ENCODE measurements around the gene PPP2R3B.
"Not testable (repeated sequence)": the region's sequence is repeated elsewhere in the genome, so short reads cannot be mapped to it uniquely, and the experiment has no call there.

PPP2R3B gene

DNA sequence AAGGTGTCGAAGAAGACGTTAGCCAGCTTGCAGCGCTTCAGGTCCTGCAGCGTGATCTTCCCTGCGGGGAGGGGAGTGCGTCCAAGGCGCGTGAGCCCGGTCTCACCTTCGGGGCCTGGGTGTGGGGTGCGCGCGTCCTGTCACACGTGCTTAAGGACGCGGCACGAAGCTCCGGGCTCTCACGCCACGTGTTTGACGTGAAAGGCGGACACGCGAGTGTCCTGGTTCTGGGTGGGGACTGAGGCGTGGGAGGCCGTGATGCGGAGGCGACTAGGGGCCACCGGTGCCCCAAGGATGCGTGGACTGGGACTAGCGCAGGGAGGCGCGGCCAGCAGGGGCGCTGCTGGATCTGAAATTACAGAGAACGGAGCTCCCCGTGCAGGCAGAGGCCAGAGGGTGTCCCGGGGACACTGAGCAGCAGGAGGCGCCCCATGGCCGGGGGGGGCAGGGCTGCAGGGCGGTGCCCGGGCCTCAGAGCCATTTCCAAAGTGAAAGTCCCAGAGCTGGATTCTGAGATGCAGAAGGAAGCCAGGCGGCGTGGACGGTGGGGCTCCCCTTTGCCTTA is 47.8 kb downstream of the PPP2R3B start:
- no peak for DNase-seq (ENCODE audit: low read depth in 3 of 3, low spot score in 1 of 3)

DNA sequence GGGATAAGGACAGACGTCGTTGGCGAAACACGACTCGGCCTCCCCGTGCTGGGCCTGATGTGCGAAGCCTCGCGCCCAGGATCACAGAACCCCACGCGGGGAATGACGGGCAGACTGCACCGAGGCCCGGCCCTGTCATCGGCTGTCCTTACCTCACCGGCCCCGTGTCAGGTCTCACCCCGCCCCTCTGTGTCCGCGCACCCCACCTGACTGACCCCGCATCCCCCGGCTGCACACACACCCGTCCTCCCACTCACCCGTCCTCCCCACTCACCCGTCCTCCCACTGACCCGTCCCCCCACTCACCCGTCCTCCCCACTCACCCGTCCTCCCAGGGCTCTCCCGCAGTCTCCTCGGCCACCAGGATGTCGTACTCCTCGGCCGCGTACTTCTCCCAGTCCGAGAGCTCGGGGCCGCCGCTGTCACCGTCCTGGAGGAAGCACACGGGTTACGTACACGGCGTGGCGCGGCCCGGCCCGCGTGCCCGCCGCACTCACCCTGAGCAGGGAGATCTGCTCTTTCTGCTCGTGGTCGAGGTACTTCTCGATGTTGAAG is 48.3 kb downstream of the PPP2R3B start:
- DNase-seq (ENCODE audit: low read depth in 3 of 3, low spot score in 1 of 3): no peak

DNA sequence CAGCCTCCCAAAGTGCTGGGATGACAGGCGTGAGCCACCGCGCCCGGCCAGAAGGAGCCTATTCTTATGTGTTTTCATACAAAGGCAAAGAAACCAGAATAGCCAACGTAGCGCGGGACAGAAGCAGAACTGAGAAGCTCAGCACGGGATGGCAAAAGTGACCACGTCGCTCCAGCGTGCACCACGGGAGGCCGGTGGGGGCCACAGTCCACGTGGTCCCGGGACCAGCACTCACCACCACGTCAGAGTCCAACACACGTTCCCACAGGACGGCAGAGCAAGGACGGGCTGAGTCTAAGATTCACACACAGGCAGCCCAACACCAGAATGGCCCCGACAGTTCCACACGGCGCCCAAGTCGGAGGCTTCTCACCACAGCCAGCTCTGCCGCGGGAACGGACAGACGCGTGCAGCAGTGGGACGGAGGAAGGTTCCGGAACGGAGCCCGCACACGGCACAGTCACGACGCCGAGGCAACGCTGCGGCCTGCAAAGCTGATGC is 49.3 kb downstream of the PPP2R3B start:
- DNase-seq (ENCODE audit: low read depth in 3 of 3, low spot score in 1 of 3): no peak

DNA sequence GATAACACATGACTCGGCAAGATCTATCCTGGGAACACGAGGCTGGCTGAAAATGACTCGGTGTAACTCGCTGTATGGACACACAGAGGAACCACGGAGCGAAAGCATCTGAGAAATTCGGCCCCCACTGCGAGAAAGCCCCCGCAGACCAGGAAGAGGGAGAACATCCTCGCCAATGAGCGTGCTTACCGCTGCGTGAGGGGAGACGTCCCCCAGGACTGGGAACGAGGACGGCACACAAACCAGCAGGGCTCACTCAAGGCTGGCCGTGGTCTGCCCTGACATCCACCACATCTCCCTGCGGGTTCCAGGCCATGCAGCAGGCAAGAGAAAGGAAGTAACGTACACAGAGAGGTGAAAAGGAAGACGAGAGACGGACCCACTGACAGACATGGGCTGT is 50.5 kb downstream of the PPP2R3B start:
- no peak for DNase-seq (ENCODE audit: low read depth in 3 of 3, low spot score in 1 of 3)

DNA sequence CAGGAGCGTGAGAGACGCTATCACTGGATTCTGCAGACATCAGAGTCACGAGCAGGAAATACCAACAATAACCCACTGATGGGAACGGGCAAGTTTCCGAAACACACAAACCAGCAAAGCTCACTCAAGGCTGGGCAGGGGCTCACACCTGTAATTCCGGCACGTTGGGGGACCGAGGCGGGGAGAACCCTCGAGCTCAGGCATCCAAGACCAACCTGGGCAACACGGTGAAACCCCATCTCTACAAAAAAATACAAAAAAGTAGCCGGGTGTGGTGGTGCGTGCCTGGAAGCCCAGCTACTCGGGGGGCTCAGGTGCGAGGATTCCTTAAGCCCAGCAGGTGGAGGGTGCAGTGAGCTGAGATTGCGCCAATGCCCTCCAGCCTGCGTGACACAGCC is 51.0 kb downstream of the PPP2R3B start:
- no peak for DNase-seq (ENCODE audit: low read depth in 3 of 3, low spot score in 1 of 3)

DNA sequence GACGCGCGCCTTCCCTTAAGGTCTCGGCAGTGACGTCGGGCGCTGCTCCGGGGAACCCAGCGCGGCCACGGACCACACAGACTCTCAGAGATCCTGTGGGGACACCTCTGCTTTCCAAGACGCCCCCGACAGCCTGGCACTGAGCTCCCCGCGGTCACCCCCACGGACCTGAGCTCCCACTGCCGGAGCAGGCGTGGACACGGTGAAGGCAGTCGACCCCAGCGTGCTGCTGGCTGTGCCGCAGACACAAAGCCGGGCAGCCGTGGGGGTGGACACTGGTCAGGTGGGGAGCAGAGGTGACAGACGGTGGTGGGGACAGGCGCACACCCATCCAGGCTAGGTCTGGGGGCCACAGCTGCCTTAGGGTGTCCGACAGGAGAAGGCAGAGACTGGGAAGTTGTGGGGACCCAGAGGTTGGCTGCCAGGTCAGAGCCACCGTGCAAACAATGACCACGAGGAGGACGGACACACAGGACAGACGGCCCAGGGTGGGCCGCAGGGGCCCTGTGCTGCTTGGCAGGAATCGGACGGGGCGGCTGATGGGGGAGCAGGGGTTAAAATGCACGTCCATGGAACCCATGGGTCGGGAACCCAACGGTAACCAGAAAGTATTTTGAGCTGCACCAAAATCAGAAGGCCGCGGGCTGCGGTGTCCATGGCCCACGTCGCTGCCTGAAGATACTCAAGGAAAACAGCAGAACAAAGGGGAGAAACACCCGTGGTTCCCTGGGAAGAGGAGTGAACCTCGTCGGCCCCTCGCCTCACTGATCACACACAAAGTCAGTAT is 51.5 kb downstream of the PPP2R3B start:
- DNase-seq (ENCODE audit: low read depth in 3 of 3, low spot score in 1 of 3): no peak

DNA sequence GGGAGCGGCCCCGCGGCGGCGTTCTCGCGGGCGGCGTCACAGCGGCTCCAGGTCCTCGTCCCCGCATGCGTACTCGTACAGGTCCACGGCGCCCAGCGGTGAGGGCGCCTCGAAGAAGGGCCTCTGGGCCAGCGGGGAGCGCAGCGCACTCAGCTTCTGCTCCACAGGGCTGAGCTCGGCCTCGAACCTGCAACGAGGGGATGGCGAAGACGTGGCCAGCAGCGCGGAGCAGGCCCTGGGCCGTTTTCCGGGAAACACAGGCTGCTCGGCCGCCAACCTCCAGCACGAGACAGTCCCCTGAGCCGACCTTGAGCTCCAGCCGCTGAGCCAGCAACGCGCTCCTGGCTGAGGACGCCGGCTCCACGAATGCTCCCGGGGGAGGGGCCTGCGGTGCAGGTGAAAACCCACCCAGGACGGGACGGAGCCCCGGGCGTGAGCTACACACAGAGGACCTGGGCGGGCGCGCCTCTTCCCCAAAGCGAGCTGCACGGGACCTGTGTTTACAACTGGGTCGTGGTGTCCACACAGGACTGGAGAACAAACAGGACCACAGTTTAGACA is 52.3 kb downstream of the PPP2R3B start:
- no peak for DNase-seq (ENCODE audit: low read depth in 3 of 3, low spot score in 1 of 3)

DNA sequence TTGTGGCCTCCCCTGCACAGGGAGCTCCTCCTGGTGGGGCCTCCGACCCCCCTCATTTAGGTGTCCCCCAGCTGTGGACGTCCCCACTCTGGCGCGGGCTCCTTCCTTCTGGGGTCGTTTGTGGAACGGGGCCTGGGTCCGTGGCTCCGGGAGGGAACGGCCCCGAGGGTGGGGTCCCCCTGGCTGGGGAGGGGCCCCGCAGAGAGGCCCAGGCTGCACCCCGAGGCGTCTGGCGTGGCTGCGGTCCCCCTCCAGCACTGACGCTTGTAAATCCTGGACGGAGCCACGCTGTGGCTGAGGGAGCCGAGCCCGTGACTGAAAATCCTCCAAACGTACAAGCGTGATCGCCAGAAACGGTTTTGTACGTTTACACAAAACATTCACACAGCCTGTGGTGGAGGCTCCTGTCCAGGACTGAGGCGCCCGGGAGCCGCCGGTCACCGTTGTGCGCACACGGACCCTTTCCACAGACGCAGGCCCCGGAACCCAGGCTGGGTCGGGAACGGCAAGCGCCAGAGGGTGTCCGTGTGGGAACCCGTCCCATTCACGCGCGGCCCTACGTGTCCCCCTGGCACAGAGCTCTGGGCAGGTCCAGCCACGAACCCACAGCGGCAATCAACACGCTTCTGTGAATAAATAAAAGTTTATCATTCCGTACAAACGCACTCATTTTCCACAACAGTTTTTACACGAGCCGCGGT is 52.9 kb downstream of the PPP2R3B start:
- DNase-seq (ENCODE audit: low read depth in 3 of 3, low spot score in 1 of 3): no peak

DNA sequence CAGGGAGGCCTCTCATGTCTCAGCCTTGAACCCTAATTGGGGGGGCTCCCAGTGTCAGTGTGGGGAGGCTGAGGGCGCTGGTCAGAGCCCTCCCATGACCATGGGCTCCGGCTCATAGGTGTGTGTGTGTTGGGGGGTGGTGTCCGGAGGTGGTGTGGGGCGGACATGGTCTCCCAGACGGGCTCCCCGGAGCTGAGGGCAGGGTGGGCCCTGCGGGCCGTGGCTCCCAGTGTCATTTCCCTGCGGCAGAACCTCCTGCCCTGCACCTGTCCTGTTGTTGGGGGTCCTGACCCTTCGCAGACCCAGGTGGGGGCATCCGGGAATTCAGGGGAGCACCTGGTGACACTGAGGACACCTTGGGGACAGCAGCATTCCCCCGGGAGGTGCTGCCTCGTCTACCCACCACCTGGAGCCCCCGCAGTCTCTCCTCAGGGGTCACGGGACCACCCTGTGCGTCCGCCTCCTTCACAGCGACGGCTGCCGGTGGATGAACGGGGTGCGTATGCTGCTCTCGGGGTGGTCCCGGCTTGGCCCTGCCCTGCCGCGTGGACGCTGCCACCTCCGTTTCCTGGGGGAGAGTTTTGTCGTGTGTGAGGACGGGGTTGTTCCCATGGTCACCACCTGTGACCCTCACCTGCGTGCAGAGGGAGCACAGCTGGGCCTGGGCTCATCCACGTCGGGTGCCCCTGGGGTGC is 53.6 kb downstream of the PPP2R3B start:
- no peak for DNase-seq (ENCODE audit: low read depth in 3 of 3, low spot score in 1 of 3)

DNA sequence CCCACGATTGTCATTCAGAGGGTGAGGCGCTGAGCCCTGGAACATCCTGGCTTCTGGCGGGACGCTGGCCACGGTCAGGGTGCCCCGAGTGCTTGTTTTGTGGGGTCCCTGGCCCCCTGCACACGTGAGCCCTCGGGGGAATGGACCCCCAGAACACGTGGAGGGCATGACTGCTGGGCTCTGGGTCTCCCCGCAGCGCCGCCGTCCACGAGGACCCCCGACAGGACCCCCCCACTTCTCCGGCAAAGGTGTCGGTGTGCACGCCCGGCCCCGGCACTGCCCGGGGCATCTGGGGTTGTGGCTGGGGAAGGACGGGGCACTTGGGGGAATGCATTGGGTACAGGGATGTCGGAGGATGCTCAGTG is 54.2 kb downstream of the PPP2R3B start:
- DNase-seq (ENCODE audit: low read depth in 3 of 3, low spot score in 1 of 3): no peak

DNA sequence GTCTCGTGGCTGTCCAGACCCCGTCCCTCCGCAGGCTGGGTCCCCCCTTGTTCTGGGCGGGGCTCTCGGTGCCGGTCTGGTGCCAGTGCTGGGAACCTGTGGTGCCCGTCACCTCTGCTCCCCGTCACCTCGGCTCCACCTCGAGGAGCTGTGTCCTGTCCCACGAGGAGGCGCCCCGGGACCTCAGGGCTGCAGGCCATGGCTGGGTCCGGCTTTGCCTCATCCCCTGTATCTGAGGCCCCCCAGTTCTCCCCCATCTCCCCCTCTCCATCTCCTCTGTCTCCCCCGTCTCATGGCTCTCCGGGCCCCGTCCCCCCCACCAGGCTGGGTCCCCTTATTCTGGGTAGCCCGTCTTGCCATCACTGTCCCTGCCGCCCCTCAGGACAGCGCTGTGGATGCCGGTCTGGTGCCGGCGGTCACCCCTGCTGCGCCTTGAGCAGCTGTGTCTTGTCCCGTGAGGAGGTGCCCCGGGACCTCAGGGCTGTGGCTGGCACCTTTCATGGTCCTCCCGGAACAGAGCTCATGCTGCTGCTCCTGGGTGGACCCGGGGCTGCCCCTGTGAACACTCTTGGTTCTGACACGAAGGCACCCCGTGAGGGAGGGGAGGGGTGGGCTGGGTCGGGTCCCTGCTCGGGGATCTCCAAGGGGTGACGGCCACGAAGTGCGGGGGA is 54.7 kb downstream of the PPP2R3B start:
- no peak for DNase-seq (ENCODE audit: low read depth in 3 of 3, low spot score in 1 of 3)

DNA sequence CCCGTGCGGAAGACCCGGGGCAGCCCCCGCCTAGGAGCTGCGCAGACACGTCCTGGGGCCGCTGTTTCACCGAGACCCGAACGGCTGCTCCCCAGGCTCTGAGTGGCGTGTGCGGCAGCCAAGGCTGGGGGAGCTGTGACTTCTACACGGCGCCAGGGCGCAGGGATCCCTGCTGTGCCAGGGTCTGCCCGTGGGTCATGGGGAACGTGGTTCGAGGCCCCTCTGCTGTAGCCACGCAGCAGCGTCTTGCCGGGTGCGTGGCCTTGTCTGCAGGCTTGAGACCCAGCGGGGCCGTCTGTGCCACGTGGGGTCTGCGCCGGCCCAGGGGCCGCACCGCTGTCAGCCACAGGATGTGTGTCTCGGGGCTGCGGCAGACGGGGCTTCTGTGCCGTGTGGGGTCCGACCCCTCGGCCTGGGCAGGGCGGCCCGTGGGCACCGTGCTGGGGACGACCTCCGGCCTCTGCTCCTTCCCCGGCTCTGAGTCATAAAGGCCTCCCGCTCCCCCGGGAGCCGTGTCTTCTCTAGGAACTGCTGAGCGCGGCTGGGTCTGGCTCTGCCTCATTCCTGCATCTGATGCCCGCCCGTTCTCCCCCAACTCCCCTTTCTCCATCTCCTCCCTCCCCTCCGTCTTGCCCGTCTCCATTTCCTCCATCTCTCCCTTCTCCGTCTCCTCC is 55.4 kb downstream of the PPP2R3B start:
- no peak for DNase-seq (ENCODE audit: low read depth in 3 of 3, low spot score in 1 of 3)

DNA sequence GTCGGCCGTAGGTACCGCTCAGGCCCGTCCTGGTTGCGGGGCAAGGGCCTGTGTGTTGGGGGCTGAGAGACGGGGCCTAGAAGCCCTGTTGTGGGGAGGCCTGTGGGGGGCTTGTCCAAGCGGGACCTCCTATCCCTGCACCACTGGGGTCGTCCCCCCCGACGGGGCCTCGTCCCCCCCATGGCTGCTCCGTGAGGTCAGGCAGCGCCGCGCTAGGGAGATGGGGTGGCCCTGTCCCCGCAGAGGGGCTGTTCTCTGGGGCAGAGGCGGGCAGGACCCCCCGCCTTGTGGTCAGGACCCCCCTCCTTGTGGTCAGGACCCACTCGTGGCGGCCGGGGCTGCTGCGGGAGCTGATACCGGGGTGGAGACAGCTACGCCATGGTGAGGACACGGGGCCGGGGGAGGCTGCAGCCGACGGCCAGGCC is 56.0 kb downstream of the PPP2R3B start:
- no peak for DNase-seq (ENCODE audit: low read depth in 3 of 3, low spot score in 1 of 3)

DNA sequence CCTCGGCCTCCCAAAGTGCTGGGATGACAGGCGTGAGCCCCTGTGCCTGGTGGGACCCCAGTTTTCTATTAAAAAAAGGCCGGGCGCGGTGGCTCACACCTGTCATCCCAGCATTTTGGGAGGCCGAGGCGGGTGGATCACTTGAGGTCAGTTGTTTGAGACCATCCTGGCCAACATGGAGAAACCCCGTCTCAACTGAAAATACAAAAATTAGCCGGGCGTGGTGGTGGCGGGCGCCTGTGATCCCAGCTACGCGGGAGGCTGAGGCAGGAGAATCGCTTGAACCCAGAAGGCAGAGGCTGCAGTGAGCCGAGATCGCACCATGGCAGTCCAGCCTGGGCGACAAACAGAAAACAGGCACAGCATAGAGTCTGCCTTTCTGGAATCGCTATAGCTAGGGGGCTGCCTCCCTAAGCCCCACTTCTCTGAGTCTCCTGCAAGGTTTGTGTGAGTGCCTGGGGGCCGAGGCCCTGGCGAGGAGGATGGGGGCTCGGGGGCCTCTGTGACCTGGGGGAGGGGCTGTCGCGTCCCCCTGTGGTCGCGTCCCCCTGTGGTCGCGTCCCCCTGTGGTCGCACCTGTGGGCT is 56.5 kb downstream of the PPP2R3B start:
- DNase-seq (ENCODE audit: low read depth in 3 of 3, low spot score in 1 of 3): not testable (repeated sequence)

DNA sequence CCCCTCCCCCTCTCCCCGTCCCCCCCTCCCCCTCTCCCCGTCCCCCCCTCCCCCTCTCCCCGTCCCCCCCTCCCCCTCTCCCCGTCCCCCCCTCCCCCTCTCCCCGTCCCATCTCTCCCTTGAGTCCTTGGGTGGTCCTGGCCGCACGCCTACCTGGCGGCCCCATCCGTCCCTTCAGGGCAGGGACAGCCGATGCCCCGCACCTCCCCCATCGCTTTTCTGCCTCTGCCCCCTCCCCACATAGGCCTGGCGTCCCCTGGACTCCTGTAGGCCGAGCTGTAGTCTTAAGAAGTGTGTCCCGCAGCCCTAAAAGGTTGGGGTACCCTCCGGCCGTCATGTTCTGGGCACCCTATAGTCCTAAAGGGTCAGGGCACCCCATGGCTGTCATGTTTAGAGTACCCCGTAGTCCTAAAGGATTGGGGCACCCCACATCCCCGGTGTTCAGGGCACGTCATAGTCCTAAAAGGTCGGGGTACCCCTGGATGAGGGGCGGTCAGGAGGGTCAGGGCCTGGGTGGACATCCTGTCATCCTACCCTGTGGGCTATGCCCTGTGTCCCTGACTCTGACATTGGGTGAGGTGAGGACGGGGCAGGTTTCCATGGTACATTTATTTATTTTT is 57.3 kb downstream of the PPP2R3B start:
- no peak for DNase-seq (ENCODE audit: low read depth in 3 of 3, low spot score in 1 of 3)

DNA sequence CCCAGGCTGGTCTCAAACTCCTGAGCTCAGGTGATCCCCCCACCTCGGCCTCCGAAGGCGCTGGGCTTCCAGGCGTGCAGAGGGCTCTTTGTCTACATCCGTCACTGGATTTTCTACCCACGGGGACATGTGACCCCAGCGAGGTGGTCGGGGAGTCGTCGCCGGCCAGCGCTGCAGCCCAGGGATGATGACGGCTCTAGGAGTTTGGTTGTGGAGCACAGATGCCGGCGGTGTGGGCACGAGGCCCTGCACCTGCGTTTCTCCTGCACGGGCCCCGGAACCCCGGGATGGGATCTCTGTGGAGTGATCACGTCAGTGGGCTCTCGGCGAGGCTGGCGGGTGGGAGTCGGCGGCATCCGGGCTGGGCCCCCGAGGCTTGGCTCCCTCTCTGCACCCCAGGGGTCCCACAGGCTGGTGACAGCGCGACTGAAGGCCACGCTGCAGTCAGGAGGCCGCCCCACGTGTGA is 59.0 kb downstream of the PPP2R3B start:
- no peak for DNase-seq (ENCODE audit: low read depth in 3 of 3, low spot score in 1 of 3)

DNA sequence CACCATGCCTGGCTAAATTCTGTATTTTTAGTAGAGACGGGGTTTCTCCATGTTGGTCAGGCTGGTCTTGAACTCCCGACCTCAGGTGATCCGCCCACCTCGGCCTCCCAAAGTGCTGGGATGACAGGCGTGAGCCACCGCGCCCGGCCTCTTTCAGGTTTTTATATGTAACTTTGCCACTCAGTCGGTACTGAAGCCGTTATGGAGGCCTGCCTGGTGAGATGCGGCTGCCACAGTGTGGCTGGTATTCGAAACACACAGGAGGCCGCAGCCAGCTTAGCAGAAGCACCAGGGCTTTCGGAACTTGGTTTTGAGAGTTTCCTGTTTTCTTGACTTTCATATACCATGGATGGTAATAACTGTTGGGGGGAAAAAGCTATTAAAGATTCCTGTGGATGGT is 62.0 kb downstream of the PPP2R3B start:
- DNase-seq (ENCODE audit: low read depth in 3 of 3, low spot score in 1 of 3): not testable (repeated sequence)

DNA sequence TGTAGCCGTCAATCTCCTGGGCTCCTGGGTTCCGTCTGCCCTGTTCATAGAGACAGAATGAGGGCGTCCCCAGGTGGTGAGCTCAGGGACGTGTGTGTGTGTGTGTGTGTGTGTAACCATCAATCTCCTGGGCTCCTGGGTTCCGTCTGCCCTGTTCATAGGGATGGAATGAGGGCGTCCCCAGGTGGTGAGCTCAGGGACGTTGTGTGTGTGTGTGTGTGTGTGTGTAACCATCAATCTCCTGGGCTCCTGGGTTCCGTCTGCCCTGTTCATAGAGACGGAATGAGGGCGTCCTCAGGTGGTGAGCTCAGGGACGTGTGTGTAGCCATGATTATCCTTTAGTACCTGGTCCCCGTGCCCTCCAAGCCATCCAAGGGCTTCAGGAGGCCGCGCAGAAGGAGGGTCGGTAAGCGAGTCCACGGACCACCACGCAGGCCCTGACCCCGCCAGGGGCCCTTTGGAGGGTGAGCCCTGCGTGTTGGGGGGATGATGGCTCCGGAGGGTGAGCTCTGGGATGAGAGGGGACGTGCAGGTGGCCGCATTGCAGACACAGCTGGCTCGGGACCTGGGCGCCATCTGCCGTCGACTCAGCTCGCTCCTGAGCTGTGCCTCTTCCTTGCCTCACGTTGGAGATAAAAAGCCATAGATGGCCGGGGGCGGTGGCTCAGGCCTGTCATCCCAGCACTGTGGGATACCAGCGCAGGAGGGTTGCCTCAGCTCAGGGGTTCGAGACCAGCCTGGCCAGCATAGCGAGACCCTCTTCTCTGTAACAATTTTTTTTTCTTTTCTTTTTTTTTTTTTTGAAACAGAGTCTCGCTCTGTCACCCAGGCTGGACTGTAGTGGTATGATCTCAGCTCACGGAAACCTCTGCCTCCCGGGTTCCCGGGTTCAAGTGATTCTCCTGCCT is 62.7 kb downstream of the PPP2R3B start:
- DNase-seq (ENCODE audit: low read depth in 3 of 3, low spot score in 1 of 3): no peak

All from stimulated activated CD4-positive, alpha-beta T cell treated with anti-CD3 and anti-CD28 coated beads, TNF-alpha, amount 100 ng/mL, for 1 hour (primary cell).